ENCODE measurements around the gene SHROOM4. TPM values are rescaled to one million over a fixed set of nuclear protein-coding genes. Genes with fewer than 3 reads are reported as not detected.

Gene SHROOM4
- total RNA-seq, 1 donor from 2014 or later = 43.5 TPM

DNA sequence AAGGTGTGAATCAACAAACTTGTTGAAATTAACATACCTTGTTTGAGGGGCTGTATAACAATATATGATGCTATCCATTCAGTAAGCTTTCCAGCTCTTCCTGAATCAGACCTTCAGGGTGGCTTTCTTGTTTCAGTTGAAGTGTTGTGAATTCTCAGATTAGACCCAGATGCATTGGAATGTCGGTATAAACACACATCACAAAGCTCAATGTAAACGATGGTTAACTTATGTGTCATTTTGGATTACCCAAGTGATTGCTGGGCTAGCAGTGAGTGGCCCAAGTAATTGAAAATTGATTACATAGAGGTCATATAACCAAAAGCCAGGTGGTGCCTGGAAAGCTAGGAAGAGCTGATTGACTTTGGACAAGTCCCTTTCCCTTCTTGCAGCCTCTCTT, 115.0 kb downstream of the SHROOM4 start:
- TF ChIP-seq, protein P1, sequence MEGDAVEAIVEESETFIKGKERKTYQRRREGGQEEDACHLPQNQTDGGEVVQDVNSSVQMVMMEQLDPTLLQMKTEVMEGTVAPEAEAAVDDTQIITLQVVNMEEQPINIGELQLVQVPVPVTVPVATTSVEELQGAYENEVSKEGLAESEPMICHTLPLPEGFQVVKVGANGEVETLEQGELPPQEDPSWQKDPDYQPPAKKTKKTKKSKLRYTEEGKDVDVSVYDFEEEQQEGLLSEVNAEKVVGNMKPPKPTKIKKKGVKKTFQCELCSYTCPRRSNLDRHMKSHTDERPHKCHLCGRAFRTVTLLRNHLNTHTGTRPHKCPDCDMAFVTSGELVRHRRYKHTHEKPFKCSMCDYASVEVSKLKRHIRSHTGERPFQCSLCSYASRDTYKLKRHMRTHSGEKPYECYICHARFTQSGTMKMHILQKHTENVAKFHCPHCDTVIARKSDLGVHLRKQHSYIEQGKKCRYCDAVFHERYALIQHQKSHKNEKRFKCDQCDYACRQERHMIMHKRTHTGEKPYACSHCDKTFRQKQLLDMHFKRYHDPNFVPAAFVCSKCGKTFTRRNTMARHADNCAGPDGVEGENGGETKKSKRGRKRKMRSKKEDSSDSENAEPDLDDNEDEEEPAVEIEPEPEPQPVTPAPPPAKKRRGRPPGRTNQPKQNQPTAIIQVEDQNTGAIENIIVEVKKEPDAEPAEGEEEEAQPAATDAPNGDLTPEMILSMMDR (IDR thresholded peaks at IDR 0.05) = no peak
- no peaks in the 10 kb centered on the region for H3K9me3 ChIP-seq
- ATAC-seq (no peak), DNase-seq (no peak)
- H3K27ac ChIP-seq = no peak overlapping the region
- intact Hi-C loops (cut with DNase I) = no loop called here
- no peaks in the 10 kb centered on the region for H3K36me3 ChIP-seq
- no peaks in the 10 kb centered on the region for H3K4me1 ChIP-seq
- no peaks in the 10 kb centered on the region for H3K27me3 ChIP-seq
- no peak overlapping the region for H3K4me3 ChIP-seq

DNA sequence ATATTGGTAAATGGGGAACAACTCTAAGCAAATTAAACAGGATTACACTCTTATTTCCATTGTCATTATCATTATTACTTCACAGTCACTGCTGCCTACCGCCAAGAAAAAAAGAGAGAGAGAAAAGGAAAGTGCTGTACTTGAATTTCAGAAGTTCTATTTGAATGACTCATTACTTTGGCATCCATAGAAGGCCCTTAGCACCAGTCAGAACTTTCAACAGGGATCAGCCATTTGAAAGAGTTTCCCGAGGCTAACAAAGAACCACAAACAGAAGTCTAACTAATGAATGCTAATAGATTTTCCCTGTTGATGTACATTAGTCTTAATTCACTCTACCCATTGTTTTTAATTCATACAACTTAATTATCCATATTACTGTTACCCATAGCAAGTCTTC, 116.3 kb downstream of the SHROOM4 start:
- Histone ChIP-seq H3K4me3 (no peak overlapping the region), H3K27me3 (no peaks in the 10 kb centered on the region), H3K27ac (no peak overlapping the region), H3K36me3 (no peaks in the 10 kb centered on the region), H3K4me1 (no peaks in the 10 kb centered on the region), H3K9me3 (no peaks in the 10 kb centered on the region)
- ATAC-seq = peak; percentile 62
- DNase-seq = no peak
- intact Hi-C loops (cut with DNase I) = no loop called here
- TF ChIP-seq, protein P1 (IDR thresholded peaks at IDR 0.05) = no peak

DNA sequence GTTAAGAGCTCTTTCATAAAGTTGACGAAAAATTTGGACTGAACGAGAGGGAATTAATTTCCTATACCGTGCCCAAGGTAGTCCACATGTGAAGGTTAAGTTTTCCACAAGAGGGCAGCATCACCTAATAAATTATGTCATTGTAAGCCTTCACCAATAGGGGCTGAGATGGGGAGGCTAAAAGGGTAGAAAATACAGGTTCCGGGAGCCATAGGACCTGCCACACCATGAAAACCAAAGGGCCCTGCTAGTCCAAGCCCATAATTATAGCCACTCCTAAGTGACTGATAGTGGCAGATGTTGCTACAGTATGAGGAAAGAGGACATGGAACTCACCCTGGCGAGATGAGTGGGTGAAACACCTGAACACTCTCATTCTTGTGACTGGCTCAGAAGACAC, 122.2 kb downstream of the SHROOM4 start:
- H3K9me3 ChIP-seq = no peaks in the 10 kb centered on the region
- TF ChIP-seq, protein P1 (IDR thresholded peaks at IDR 0.05) = peak; percentile 57
- ATAC-seq (peak; percentile 74), DNase-seq (no peak)
- H3K4me1 ChIP-seq = no peaks in the 10 kb centered on the region
- H3K36me3 ChIP-seq = no peaks in the 10 kb centered on the region
- H3K4me3 ChIP-seq = no peak overlapping the region
- H3K27ac ChIP-seq = no peak overlapping the region
- H3K27me3 ChIP-seq = no peaks in the 10 kb centered on the region
- intact Hi-C loops (cut with DNase I) = no loop called here

DNA sequence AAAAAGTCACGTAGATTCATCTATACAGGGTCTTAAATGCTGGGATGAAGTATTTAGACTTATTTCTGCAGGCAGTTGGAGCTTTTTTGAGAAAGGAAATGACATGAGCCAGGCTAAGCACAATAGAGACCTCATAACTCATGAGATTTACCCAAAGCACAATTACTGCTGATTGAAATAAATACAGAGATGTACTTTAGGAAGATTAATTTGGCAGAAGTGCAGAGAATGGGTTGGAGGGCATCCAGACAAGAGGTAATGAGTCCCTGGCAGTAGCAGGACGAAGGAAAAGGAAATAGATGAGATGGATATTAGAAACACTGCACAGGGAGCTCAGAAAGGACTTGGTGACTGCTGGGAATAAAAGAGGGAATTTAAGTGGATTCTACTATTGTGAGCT, 129.1 kb downstream of the SHROOM4 start:
- Histone ChIP-seq H3K9me3 (no peaks in the 10 kb centered on the region), H3K4me1 (no peaks in the 10 kb centered on the region), H3K27me3 (no peaks in the 10 kb centered on the region), H3K27ac (no peak overlapping the region), H3K4me3 (no peak overlapping the region), H3K36me3 (no peaks in the 10 kb centered on the region)
- intact Hi-C loops (cut with DNase I) = no loop called here
- DNase-seq = no peak
- no peak for ATAC-seq
- TF ChIP-seq, protein P1 (IDR thresholded peaks at IDR 0.05) = no peak

DNA sequence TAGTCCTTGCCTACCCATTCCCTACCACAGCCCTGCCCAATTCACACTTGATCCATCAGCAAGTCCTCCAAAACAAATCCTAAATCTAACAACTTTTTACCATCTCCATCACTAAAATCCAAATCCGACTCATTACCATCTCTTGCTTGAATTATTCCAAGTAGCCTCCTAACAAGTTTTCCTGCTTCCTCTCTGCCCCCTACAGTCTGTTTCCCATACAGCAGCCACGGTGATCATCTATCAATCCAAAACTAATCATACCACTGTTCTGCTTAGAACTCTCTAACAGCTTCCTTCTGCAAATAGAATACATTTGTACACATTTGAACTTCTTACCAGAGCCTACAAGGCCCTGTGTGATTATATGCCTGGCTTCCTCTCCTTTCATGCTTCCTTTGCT, 133.0 kb downstream of the SHROOM4 start:
- Histone ChIP-seq H3K27ac (no peak overlapping the region), H3K4me3 (no peak overlapping the region), H3K9me3 (no peaks in the 10 kb centered on the region), H3K4me1 (no peaks in the 10 kb centered on the region), H3K27me3 (no peaks in the 10 kb centered on the region), H3K36me3 (no peaks in the 10 kb centered on the region)
- ATAC-seq (no peak), DNase-seq (no peak)
- intact Hi-C loops (cut with DNase I) = no loop called here
- TF ChIP-seq, protein P1 (IDR thresholded peaks at IDR 0.05) = peak; percentile 31

DNA sequence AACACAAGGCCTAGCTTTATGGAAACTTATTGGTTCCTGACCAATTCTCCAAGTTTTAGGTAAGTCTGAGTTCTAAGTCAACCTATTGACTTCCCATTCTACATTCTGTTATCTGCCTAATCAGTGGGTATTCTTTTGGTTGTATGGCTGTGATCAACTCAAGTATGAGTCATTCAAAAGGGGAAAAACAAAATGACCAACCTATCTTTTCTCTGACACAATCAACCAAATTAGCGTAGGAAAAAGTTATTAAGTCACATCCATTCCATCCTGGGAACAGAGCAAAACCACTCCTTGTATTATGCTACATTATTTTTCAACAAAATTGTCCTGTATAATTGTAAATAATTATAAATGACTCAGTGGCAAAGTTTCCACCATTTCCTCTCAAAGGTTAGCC, 136.2 kb downstream of the SHROOM4 start:
- TF ChIP-seq, protein P1 (IDR thresholded peaks at IDR 0.05) = no peak
- H3K36me3 ChIP-seq = no peaks in the 10 kb centered on the region
- H3K27me3 ChIP-seq = no peaks in the 10 kb centered on the region
- no peak for ATAC-seq
- no peak for DNase-seq
- intact Hi-C loops (cut with DNase I) = no loop called here
- H3K9me3 ChIP-seq = no peaks in the 10 kb centered on the region
- H3K4me1 ChIP-seq = no peaks in the 10 kb centered on the region
- H3K27ac ChIP-seq = no peak overlapping the region
- H3K4me3 ChIP-seq = no peak overlapping the region

Data from upper lobe of right lung (tissue), 1 donor.